Measurements from ENCODE around the gene SDK2.

The SDK2 gene

GRCh38 chr17:73510981-73511718 lies 133.1 kb downstream of the SDK2 start:
- Histone ChIP-seq H3K27ac (ENCODE audit: low read length) (no peak overlapping the region), H3K27me3 (ENCODE audit: control insufficient read depth, insufficient read depth, low read length) (no peaks in the 10 kb centered on the region; the same call in 1 of the 2 replicates), H3K4me1 (ENCODE audit: control insufficient read depth, insufficient read depth, low read length) (peaks cover 5% of the 10 kb centered on the region), H3K9me3 (ENCODE audit: control insufficient read depth, insufficient read depth, low read length) (no peaks in the 10 kb centered on the region), H3K36me3 (ENCODE audit: control insufficient read depth, insufficient read depth, low read length) (no peaks in the 10 kb centered on the region; the same call in 1 of the 2 replicates), H3K4me3 (ENCODE audit: low read length) (no peak overlapping the region)
- WGBS (ENCODE audit: insufficient coverage, insufficient read length) = no CpG with 5 or more reads among the region's 22 CpGs
- DNase-seq (ENCODE audit: low read depth, low spot score) = no peak

- H3K27ac ChIP-seq (ENCODE audit: low read length) = no peak overlapping the region
- no peaks in the 10 kb centered on the region; the same call in 1 of the 2 replicates for H3K27me3 ChIP-seq (ENCODE audit: control insufficient read depth, insufficient read depth, low read length)
- H3K9me3 ChIP-seq (ENCODE audit: control insufficient read depth, insufficient read depth, low read length) = no peaks in the 10 kb centered on the region
- no peaks in the 10 kb centered on the region; the same call in 1 of the 2 replicates for H3K36me3 ChIP-seq (ENCODE audit: control insufficient read depth, insufficient read depth, low read length)
- no peak overlapping the region for H3K4me3 ChIP-seq (ENCODE audit: low read length)
- H3K4me1 ChIP-seq (ENCODE audit: control insufficient read depth, insufficient read depth, low read length) = no peaks in the 10 kb centered on the region
- no CpG with 5 or more reads among the region's 17 CpGs for WGBS (ENCODE audit: insufficient coverage, insufficient read length)
- DNase-seq (ENCODE audit: low read depth, low spot score) = no peak
These were observed 135.2 kb downstream of the SDK2 start for GRCh38 chr17:73508931-73509605.

GRCh38 chr17:73508057-73508930 lies 136.0 kb downstream of the SDK2 start:
- no peak for DNase-seq (ENCODE audit: low read depth, low spot score)
- H3K27ac ChIP-seq (ENCODE audit: low read length) = no peak overlapping the region
- H3K36me3 ChIP-seq (ENCODE audit: control insufficient read depth, insufficient read depth, low read length) = no peaks in the 10 kb centered on the region; the same call in 1 of the 2 replicates
- no peaks in the 10 kb centered on the region for H3K4me1 ChIP-seq (ENCODE audit: control insufficient read depth, insufficient read depth, low read length)
- no peaks in the 10 kb centered on the region; the same call in 1 of the 2 replicates for H3K27me3 ChIP-seq (ENCODE audit: control insufficient read depth, insufficient read depth, low read length)
- WGBS (ENCODE audit: insufficient coverage, insufficient read length) = no CpG with 5 or more reads among the region's 19 CpGs
- H3K4me3 ChIP-seq (ENCODE audit: low read length) = no peak overlapping the region
- no peaks in the 10 kb centered on the region for H3K9me3 ChIP-seq (ENCODE audit: control insufficient read depth, insufficient read depth, low read length)

GRCh38 chr17:73506470-73507435 lies 137.5 kb downstream of the SDK2 start:
- H3K27ac ChIP-seq (ENCODE audit: low read length) = no peak overlapping the region
- DNase-seq (ENCODE audit: low read depth, low spot score) = no peak
- H3K4me3 ChIP-seq (ENCODE audit: low read length) = no peak overlapping the region
- WGBS (ENCODE audit: insufficient coverage, insufficient read length) = no CpG with 5 or more reads among the region's 9 CpGs
- H3K4me1 ChIP-seq (ENCODE audit: control insufficient read depth, insufficient read depth, low read length) = no peaks in the 10 kb centered on the region
- H3K36me3 ChIP-seq (ENCODE audit: control insufficient read depth, insufficient read depth, low read length) = no peaks in the 10 kb centered on the region; the same call in 1 of the 2 replicates
- no peaks in the 10 kb centered on the region; the same call in 1 of the 2 replicates for H3K27me3 ChIP-seq (ENCODE audit: control insufficient read depth, insufficient read depth, low read length)
- H3K9me3 ChIP-seq (ENCODE audit: control insufficient read depth, insufficient read depth, low read length) = no peaks in the 10 kb centered on the region

GRCh38 chr17:73503560-73503959 lies 140.7 kb downstream of the SDK2 start:
- no CpG with 5 or more reads among the region's 2 CpGs for WGBS (ENCODE audit: insufficient coverage, insufficient read length)
- H3K27me3 ChIP-seq (ENCODE audit: control insufficient read depth, insufficient read depth, low read length) = no peaks in the 10 kb centered on the region; the same call in 1 of the 2 replicates
- H3K27ac ChIP-seq (ENCODE audit: low read length) = no peak overlapping the region
- H3K4me3 ChIP-seq (ENCODE audit: low read length) = no peak overlapping the region
- no peaks in the 10 kb centered on the region; the same call in 1 of the 2 replicates for H3K36me3 ChIP-seq (ENCODE audit: control insufficient read depth, insufficient read depth, low read length)
- no peak for DNase-seq (ENCODE audit: low read depth, low spot score)
- H3K4me1 ChIP-seq (ENCODE audit: control insufficient read depth, insufficient read depth, low read length) = no peaks in the 10 kb centered on the region
- H3K9me3 ChIP-seq (ENCODE audit: control insufficient read depth, insufficient read depth, low read length) = no peaks in the 10 kb centered on the region

GRCh38 chr17:73500414-73500999 lies 143.7 kb downstream of the SDK2 start:
- no peaks in the 10 kb centered on the region for H3K4me1 ChIP-seq (ENCODE audit: control insufficient read depth, insufficient read depth, low read length)
- H3K36me3 ChIP-seq (ENCODE audit: control insufficient read depth, insufficient read depth, low read length) = no peaks in the 10 kb centered on the region
- no peak overlapping the region for H3K27ac ChIP-seq (ENCODE audit: low read length)
- no peak for DNase-seq (ENCODE audit: low read depth, low spot score)
- H3K4me3 ChIP-seq (ENCODE audit: low read length) = no peak overlapping the region
- no peaks in the 10 kb centered on the region for H3K9me3 ChIP-seq (ENCODE audit: control insufficient read depth, insufficient read depth, low read length)
- 100% methylated on average over 1 of the region's 2 CpGs for WGBS (ENCODE audit: insufficient coverage, insufficient read length)
- no peaks in the 10 kb centered on the region for H3K27me3 ChIP-seq (ENCODE audit: control insufficient read depth, insufficient read depth, low read length)

- Histone ChIP-seq H3K4me3 (ENCODE audit: low read length) (no peak overlapping the region), H3K27ac (ENCODE audit: low read length) (no peak overlapping the region), H3K4me1 (ENCODE audit: control insufficient read depth, insufficient read depth, low read length) (no peaks in the 10 kb centered on the region), H3K27me3 (ENCODE audit: control insufficient read depth, insufficient read depth, low read length) (no peaks in the 10 kb centered on the region), H3K36me3 (ENCODE audit: control insufficient read depth, insufficient read depth, low read length) (no peaks in the 10 kb centered on the region), H3K9me3 (ENCODE audit: control insufficient read depth, insufficient read depth, low read length) (no peaks in the 10 kb centered on the region)
- no peak for DNase-seq (ENCODE audit: low read depth, low spot score)
- WGBS (ENCODE audit: insufficient coverage, insufficient read length) = no CpG with 5 or more reads among the region's 14 CpGs
These were observed 145.2 kb downstream of the SDK2 start for GRCh38 chr17:73498886-73499554.

GRCh38 chr17:73498176-73498575 lies 146.1 kb downstream of the SDK2 start:
- Histone ChIP-seq H3K27ac (ENCODE audit: low read length) (no peak overlapping the region), H3K4me1 (ENCODE audit: control insufficient read depth, insufficient read depth, low read length) (no peaks in the 10 kb centered on the region), H3K9me3 (ENCODE audit: control insufficient read depth, insufficient read depth, low read length) (no peaks in the 10 kb centered on the region), H3K27me3 (ENCODE audit: control insufficient read depth, insufficient read depth, low read length) (no peaks in the 10 kb centered on the region), H3K4me3 (ENCODE audit: low read length) (no peak overlapping the region), H3K36me3 (ENCODE audit: control insufficient read depth, insufficient read depth, low read length) (no peaks in the 10 kb centered on the region)
- no peak for DNase-seq (ENCODE audit: low read depth, low spot score)
- no CpG with 5 or more reads among the region's 8 CpGs for WGBS (ENCODE audit: insufficient coverage, insufficient read length)

- DNase-seq (ENCODE audit: low read depth, low spot score) = no peak
- WGBS (ENCODE audit: insufficient coverage, insufficient read length) = no CpG with 5 or more reads among the region's 7 CpGs
- H3K36me3 ChIP-seq (ENCODE audit: control insufficient read depth, insufficient read depth, low read length) = no peaks in the 10 kb centered on the region
- no peak overlapping the region for H3K27ac ChIP-seq (ENCODE audit: low read length)
- no peaks in the 10 kb centered on the region for H3K9me3 ChIP-seq (ENCODE audit: control insufficient read depth, insufficient read depth, low read length)
- no peaks in the 10 kb centered on the region for H3K27me3 ChIP-seq (ENCODE audit: control insufficient read depth, insufficient read depth, low read length)
- H3K4me1 ChIP-seq (ENCODE audit: control insufficient read depth, insufficient read depth, low read length) = no peaks in the 10 kb centered on the region
- no peak overlapping the region for H3K4me3 ChIP-seq (ENCODE audit: low read length)
These were observed 146.5 kb downstream of the SDK2 start for GRCh38 chr17:73497721-73498120.
